GM12878 (cell line): ENCODE data around the gene RBM4B. TPM values are rescaled to one million over a fixed set of nuclear protein-coding genes. Genes with fewer than 3 reads are reported as not detected.

Experiments used
- BCL3 ChIP-seq: IDR thresholded peaks from 2 replicates; pipeline ENCODE4 v1.6.1; 2011; ENCODE audit warnings: borderline replicate concordance, low read depth, mild to moderate bottlenecking, moderate library complexity, low read length; ENCODE audit not compliant: insufficient read depth, poor library complexity, severe bottlenecking
- POLR2AphosphoS5 ChIP-seq: IDR thresholded peaks from 2 replicates; pipeline ENCODE4 v1.6.1; 2011; ENCODE audit warnings: mild to moderate bottlenecking, low read length, inconsistent platforms
- SMARCA5 ChIP-seq: fragments of 450-650 bp; IDR thresholded peaks from 2 replicates; pipeline ENCODE4 v1.6.1; 2017; ENCODE audit warnings: mild to moderate bottlenecking
- polyA plus RNA-seq, 11 experiments: library from polyadenylated mRNA; depleted of rRNA in 4 of 11; unstranded in 6 of 11; stranded (reverse) in 5 of 11; fragments of >200 nt; fragmentation: Nextera tagmentation in 4 of 11; fragmentation: Illumina TruSeq in 1 of 11; extraction: Ambion mirVana in 4 of 11; extraction: Trizol in 1 of 11; gene quantifications; 1 replicate in 1 of 11; 2 replicates in 10 of 11; pipeline versions ENCODE4 v1.2.1 to v1.2.3, GENCODE V29; 2011 to 2016; ENCODE audit warnings: inconsistent platforms in 2 of 11, missing spikeins in 2 of 11, low read depth in 1 of 11
- small RNA-seq: library from RNA; depleted of rRNA; stranded (forward); fragments of <200 nt; gene quantifications from one replicate; pipeline ENCODE3, GENCODE V24; 2014
- total RNA-seq, 4 experiments: library from RNA; depleted of rRNA in 3 of 4; stranded (reverse); fragments of >200 nt in 3 of 4; fragmentation: Illumina TruSeq in 1 of 4; extraction: Trizol in 1 of 4; gene quantifications; 2 replicates each; pipeline versions ENCODE4 v1.2.1 to v1.2.3, GENCODE V29; 2013 to 2021

RBM4B gene
- total and polyA plus RNA-seq, 10 of the 15 experiments (the other 5 are each of a cell fraction or from before 2014, with no cell fraction given) = 16.1 to 37.0 (median 21.6) TPM

GRCh38 chr11:66616379-66617154, 61.1 kb downstream of the RBM4B start, which contains the start of gene RBM14 (continued):
- peak; percentile 99 for TF ChIP-seq POLR2AphosphoS5
- no peak for TF ChIP-seq BCL3
- TF ChIP-seq SMARCA5 = no peak

Small RNAs within 50 kb of the gene (small RNA-seq; reads per million reads assigned to genes)
- gene RN7SL12P = not detected
- not detected for gene RNU4-39P

Other genes with a start within 250 kb of the RBM4B start
Only the 7 nearest of the 14 such genes appear.
- 0.16 and 0.17 TPM in 2 replicates for gene ACTN3, start 131.0 kb downstream of the RBM4B start, total RNA-seq (2014; rRNA removed)
- gene ACTN3, start 131.0 kb downstream of the RBM4B start, total RNA-seq (2014; rRNA removed; fragmentation: Illumina TruSeq; extraction: Trizol) = 0.05 and 0.09 TPM in 2 replicates
- gene ACTN3, start 131.0 kb downstream of the RBM4B start, total RNA-seq (2021) = 0.36 and 0.40 TPM in 2 replicates
- 0.04 and 0.10 TPM in 2 replicates for gene ACTN3, start 131.0 kb downstream of the RBM4B start, polyA plus RNA-seq (2011; rRNA removed)
- gene ACTN3, start 131.0 kb downstream of the RBM4B start, polyA plus RNA-seq (2014; fragmentation: Illumina TruSeq; extraction: Trizol) = 0.31 TPM in 1 of 2 replicates, not detected in the other
- not detected for gene ACTN3, start 131.0 kb downstream of the RBM4B start, polyA plus RNA-seq (2014; fragmentation: Nextera tagmentation; extraction: Ambion mirVana)
- gene ACTN3, start 131.0 kb downstream of the RBM4B start, polyA plus RNA-seq (2014; rRNA removed) = 0.52 and 0.67 TPM in 2 replicates
- gene ACTN3, start 131.0 kb downstream of the RBM4B start, polyA plus RNA-seq (2016; fragmentation: Nextera tagmentation; extraction: Ambion mirVana) = under 1 TPM in 1 of 2 experiments, not detected in 1; 0.06 TPM
- 0.11 TPM in 1 of 2 replicates, not detected in the other for gene CTSF, start 109.3 kb downstream of the RBM4B start, total RNA-seq (2014; rRNA removed)
- 0.09 and 0.22 TPM in 2 replicates for gene CTSF, start 109.3 kb downstream of the RBM4B start, total RNA-seq (2014; rRNA removed; fragmentation: Illumina TruSeq; extraction: Trizol)
- 0.29 and 0.33 TPM in 2 replicates for gene CTSF, start 109.3 kb downstream of the RBM4B start, total RNA-seq (2021)
- gene CTSF, start 109.3 kb downstream of the RBM4B start, polyA plus RNA-seq (2011; rRNA removed) = 0.24 and 0.30 TPM in 2 replicates
- not detected in 2 replicates for gene CTSF, start 109.3 kb downstream of the RBM4B start, polyA plus RNA-seq (2014; fragmentation: Illumina TruSeq; extraction: Trizol)
- gene CTSF, start 109.3 kb downstream of the RBM4B start, polyA plus RNA-seq (2014; fragmentation: Nextera tagmentation; extraction: Ambion mirVana) = not detected
- 0.05 and 0.41 TPM in 2 replicates for gene CTSF, start 109.3 kb downstream of the RBM4B start, polyA plus RNA-seq (2014; rRNA removed)
- under 1 TPM in 1 of 2 experiments, not detected in 1; 0.15 TPM for gene CTSF, start 109.3 kb downstream of the RBM4B start, polyA plus RNA-seq (2016; fragmentation: Nextera tagmentation; extraction: Ambion mirVana)
- gene CCDC87, start 84.8 kb downstream of the RBM4B start, total RNA-seq (2014; rRNA removed) = 0.17 TPM in 1 of 2 replicates, not detected in the other
- gene CCDC87, start 84.8 kb downstream of the RBM4B start, total RNA-seq (2014; rRNA removed; fragmentation: Illumina TruSeq; extraction: Trizol) = 0.09 TPM in 1 of 2 replicates, not detected in the other
- 0.08 and 0.13 TPM in 2 replicates for gene CCDC87, start 84.8 kb downstream of the RBM4B start, total RNA-seq (2021)
- 0.04 TPM in 1 of 2 replicates, not detected in the other for gene CCDC87, start 84.8 kb downstream of the RBM4B start, polyA plus RNA-seq (2011; rRNA removed)
- gene CCDC87, start 84.8 kb downstream of the RBM4B start, polyA plus RNA-seq (2014; fragmentation: Illumina TruSeq; extraction: Trizol) = 0.07 TPM in 1 of 2 replicates, not detected in the other
- under 1 TPM in 1 of 2 experiments, not detected in 1; 0.02 TPM for gene CCDC87, start 84.8 kb downstream of the RBM4B start, polyA plus RNA-seq (2014; fragmentation: Nextera tagmentation; extraction: Ambion mirVana)
- not detected in 2 replicates for gene CCDC87, start 84.8 kb downstream of the RBM4B start, polyA plus RNA-seq (2014; rRNA removed)
- gene CCDC87, start 84.8 kb downstream of the RBM4B start, polyA plus RNA-seq (2016; fragmentation: Nextera tagmentation; extraction: Ambion mirVana) = under 1 TPM in 1 of 2 experiments, not detected in 1; 0.11 TPM
- 35.8 and 40.6 TPM in 2 replicates for gene CCS, start 84.7 kb downstream of the RBM4B start, total RNA-seq (2014; rRNA removed)
- 25.3 and 25.8 TPM in 2 replicates for gene CCS, start 84.7 kb downstream of the RBM4B start, total RNA-seq (2014; rRNA removed; fragmentation: Illumina TruSeq; extraction: Trizol)
- 33.8 and 35.3 TPM in 2 replicates for gene CCS, start 84.7 kb downstream of the RBM4B start, total RNA-seq (2021)
- 10.9 and 15.7 TPM in 2 replicates for gene CCS, start 84.7 kb downstream of the RBM4B start, polyA plus RNA-seq (2011; rRNA removed)
- gene CCS, start 84.7 kb downstream of the RBM4B start, polyA plus RNA-seq (2014; fragmentation: Illumina TruSeq; extraction: Trizol) = 7.0 and 20.5 TPM in 2 replicates
- 1 to 10 TPM; 1.5 to 7.6 TPM for gene CCS, start 84.7 kb downstream of the RBM4B start, polyA plus RNA-seq (2014; fragmentation: Nextera tagmentation; extraction: Ambion mirVana)
- gene CCS, start 84.7 kb downstream of the RBM4B start, polyA plus RNA-seq (2014; rRNA removed) = 44.2 and 46.6 TPM in 2 replicates
- gene CCS, start 84.7 kb downstream of the RBM4B start, polyA plus RNA-seq (2016; fragmentation: Nextera tagmentation; extraction: Ambion mirVana) = 10 to 100 TPM; 41.9 to 44.1 TPM
- 51.2 and 63.3 TPM in 2 replicates for gene RBM14, start 61.3 kb downstream of the RBM4B start, total RNA-seq (2014; rRNA removed)
- 30.6 and 34.4 TPM in 2 replicates for gene RBM14, start 61.3 kb downstream of the RBM4B start, total RNA-seq (2014; rRNA removed; fragmentation: Illumina TruSeq; extraction: Trizol)
- 114 and 133 TPM in 2 replicates for gene RBM14, start 61.3 kb downstream of the RBM4B start, total RNA-seq (2021)
- gene RBM14, start 61.3 kb downstream of the RBM4B start, polyA plus RNA-seq (2011; rRNA removed) = 18.1 and 29.0 TPM in 2 replicates
- 33.3 and 34.4 TPM in 2 replicates for gene RBM14, start 61.3 kb downstream of the RBM4B start, polyA plus RNA-seq (2014; fragmentation: Illumina TruSeq; extraction: Trizol)
- gene RBM14, start 61.3 kb downstream of the RBM4B start, polyA plus RNA-seq (2014; fragmentation: Nextera tagmentation; extraction: Ambion mirVana) = 10 to 100 TPM in 1 of 2 experiments, 1 to 10 TPM in 1; 5.4 to 16.1 TPM
- gene RBM14, start 61.3 kb downstream of the RBM4B start, polyA plus RNA-seq (2014; rRNA removed) = 54.6 and 59.2 TPM in 2 replicates
- 100 to 1,000 TPM; 138 to 140 TPM for gene RBM14, start 61.3 kb downstream of the RBM4B start, polyA plus RNA-seq (2016; fragmentation: Nextera tagmentation; extraction: Ambion mirVana)
- gene RBM4, start 39.2 kb downstream of the RBM4B start, total RNA-seq (2014; rRNA removed) = 98.9 and 105 TPM in 2 replicates
- 107 and 108 TPM in 2 replicates for gene RBM4, start 39.2 kb downstream of the RBM4B start, total RNA-seq (2014; rRNA removed; fragmentation: Illumina TruSeq; extraction: Trizol)
- 112 and 130 TPM in 2 replicates for gene RBM4, start 39.2 kb downstream of the RBM4B start, total RNA-seq (2021)
- 170 and 175 TPM in 2 replicates for gene RBM4, start 39.2 kb downstream of the RBM4B start, polyA plus RNA-seq (2011; rRNA removed)
- gene RBM4, start 39.2 kb downstream of the RBM4B start, polyA plus RNA-seq (2014; fragmentation: Illumina TruSeq; extraction: Trizol) = 115 and 121 TPM in 2 replicates
- gene RBM4, start 39.2 kb downstream of the RBM4B start, polyA plus RNA-seq (2014; fragmentation: Nextera tagmentation; extraction: Ambion mirVana) = 100 to 1,000 TPM; 163 to 224 TPM
- 128 and 135 TPM in 2 replicates for gene RBM4, start 39.2 kb downstream of the RBM4B start, polyA plus RNA-seq (2014; rRNA removed)
- 100 to 1,000 TPM; 141 to 144 TPM for gene RBM4, start 39.2 kb downstream of the RBM4B start, polyA plus RNA-seq (2016; fragmentation: Nextera tagmentation; extraction: Ambion mirVana)
- 0.87 and 1.0 TPM in 2 replicates for gene SPTBN2, start 51.3 kb upstream of the RBM4B start, total RNA-seq (2014; rRNA removed)
- gene SPTBN2, start 51.3 kb upstream of the RBM4B start, total RNA-seq (2014; rRNA removed; fragmentation: Illumina TruSeq; extraction: Trizol) = 0.37 and 0.40 TPM in 2 replicates
- gene SPTBN2, start 51.3 kb upstream of the RBM4B start, total RNA-seq (2021) = 0.69 and 0.98 TPM in 2 replicates
- not detected in 2 replicates for gene SPTBN2, start 51.3 kb upstream of the RBM4B start, polyA plus RNA-seq (2011; rRNA removed)
- gene SPTBN2, start 51.3 kb upstream of the RBM4B start, polyA plus RNA-seq (2014; fragmentation: Illumina TruSeq; extraction: Trizol) = 0.10 and 0.38 TPM in 2 replicates
- not detected for gene SPTBN2, start 51.3 kb upstream of the RBM4B start, polyA plus RNA-seq (2014; fragmentation: Nextera tagmentation; extraction: Ambion mirVana)
- gene SPTBN2, start 51.3 kb upstream of the RBM4B start, polyA plus RNA-seq (2014; rRNA removed) = 0.74 and 0.77 TPM in 2 replicates
- not detected for gene SPTBN2, start 51.3 kb upstream of the RBM4B start, polyA plus RNA-seq (2016; fragmentation: Nextera tagmentation; extraction: Ambion mirVana)